ENCODE results near the gene ISG15. TPM values are rescaled to one million over a fixed set of nuclear protein-coding genes. Genes with fewer than 3 reads are reported as not detected.
A peak's percentile ranks its signal among the peaks of the same experiment; 100 is the strongest.

Gene ISG15
- total and polyA plus RNA-seq, 12 donors, result 1.7 to 308 (median 24.3) TPM

DNA sequence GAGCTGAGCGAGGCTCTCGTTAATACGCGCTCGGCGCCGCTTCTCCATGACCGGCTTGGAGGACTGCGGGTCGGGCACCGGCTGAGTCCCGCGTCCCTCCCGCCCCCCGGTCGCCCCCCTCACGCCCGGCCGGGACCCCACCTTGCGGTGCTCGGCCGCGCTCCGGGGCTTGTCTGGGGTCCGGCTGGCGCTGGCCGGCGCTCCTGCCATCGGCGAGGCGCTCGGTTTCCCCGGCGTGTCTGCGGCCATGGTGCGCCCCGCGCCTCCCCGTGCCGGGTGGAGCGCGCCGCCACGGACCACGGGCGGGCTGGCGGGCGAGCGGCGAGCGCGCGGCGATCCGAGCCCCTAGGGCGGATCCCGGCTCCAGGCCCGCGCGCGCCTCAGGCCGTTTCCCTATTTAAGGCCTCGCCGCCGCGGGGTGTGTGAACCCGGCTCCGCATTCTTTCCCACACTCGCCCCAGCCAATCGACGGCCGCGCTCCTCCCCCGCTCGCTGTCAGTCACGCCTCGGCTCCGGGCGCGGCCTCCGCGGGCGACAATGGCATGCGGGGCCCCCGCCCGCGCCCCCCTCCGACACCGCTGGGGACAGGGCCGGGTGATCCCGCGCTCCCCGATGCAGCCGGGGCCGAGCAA lies 13.5 kb upstream of the ISG15 start, which contains the start of gene HES4:
Gene HES4, minus strand, starts transcription at position 373 of the 632 bp plus-strand sequence. Its CDS starts 124 bp downstream, at position 249.
- no peaks in the 10 kb centered on the region for H3K36me3 ChIP-seq (replicated peaks in 1 of 2)
- no peaks in the 10 kb centered on the region for H3K9me3 ChIP-seq (replicated peaks in 1 of 3)
- H3K27me3 ChIP-seq, result peaks cover 64% of the 10 kb centered on the region
- peak within 1 kb of the TSS in 4 of 5 donors; percentile 56 to 91 (median 88) for H3K27ac ChIP-seq
- DNase-seq, result peak; percentile 60 to 88 (median 78)
- H3K4me3 ChIP-seq, result peak within 1 kb of the TSS in 2 of 4 donors; percentile 26 to 64
- WGBS, 4 donors, result 0 to 2% (median 1%) methylated on average over 14 to 95 of the region's 95 CpGs
- H3K4me1 ChIP-seq (replicated peaks in 1 of 2), result peaks cover 6 to 37% of the 10 kb centered on the region in 2 donors
- intact Hi-C loops (cut with DNase I), result no loop called here
- TF ChIP-seq, protein P1, sequence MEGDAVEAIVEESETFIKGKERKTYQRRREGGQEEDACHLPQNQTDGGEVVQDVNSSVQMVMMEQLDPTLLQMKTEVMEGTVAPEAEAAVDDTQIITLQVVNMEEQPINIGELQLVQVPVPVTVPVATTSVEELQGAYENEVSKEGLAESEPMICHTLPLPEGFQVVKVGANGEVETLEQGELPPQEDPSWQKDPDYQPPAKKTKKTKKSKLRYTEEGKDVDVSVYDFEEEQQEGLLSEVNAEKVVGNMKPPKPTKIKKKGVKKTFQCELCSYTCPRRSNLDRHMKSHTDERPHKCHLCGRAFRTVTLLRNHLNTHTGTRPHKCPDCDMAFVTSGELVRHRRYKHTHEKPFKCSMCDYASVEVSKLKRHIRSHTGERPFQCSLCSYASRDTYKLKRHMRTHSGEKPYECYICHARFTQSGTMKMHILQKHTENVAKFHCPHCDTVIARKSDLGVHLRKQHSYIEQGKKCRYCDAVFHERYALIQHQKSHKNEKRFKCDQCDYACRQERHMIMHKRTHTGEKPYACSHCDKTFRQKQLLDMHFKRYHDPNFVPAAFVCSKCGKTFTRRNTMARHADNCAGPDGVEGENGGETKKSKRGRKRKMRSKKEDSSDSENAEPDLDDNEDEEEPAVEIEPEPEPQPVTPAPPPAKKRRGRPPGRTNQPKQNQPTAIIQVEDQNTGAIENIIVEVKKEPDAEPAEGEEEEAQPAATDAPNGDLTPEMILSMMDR (IDR thresholded peaks at IDR 0.05), result no peak
- peak; percentile 32 to 71 for TF ChIP-seq POLR2A (IDR thresholded peaks at IDR 0.05)

DNA sequence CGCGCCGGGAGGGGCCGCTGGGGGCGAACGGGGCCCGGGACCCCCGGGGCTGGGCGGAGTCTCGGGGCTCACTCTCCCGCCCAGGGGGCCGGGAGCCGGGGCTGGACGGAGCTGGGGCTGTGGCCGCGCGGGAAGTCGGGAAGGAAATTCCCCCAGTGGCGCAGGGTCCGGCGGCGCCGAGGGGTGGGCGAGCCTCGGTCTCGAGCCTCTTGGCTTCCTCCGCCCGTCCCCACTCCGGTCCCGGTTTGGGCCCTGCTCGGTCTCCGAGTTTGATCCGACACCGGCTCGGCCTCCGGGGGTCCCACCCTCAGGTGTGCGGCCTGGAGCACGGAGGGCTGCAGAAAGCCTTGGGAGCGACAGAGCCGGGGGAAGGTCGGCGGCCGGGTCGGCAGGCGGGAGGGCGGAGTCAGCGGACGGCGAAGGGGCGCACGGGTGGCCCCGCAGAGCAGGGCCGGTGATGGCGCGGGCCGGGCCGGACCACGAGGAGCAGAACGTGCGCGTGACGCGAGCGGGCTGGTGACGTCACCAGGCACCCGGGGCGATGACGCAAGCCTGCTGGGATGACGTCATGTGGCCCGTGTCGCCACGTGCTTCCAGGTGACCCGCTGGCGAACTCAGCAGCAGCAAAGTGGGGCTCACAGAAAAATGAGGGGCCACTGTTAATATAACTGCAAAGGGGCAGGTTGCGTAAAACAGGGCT lies 12.8 kb upstream of the ISG15 start:
- peaks cover 13 to 43% of the 10 kb centered on the region in 2 donors for H3K4me1 ChIP-seq (replicated peaks in 1 of 2)
- H3K4me3 ChIP-seq, result peak overlapping the region in 2 of 4 donors; percentile 26 to 64
- intact Hi-C loops (cut with DNase I), result no loop called here
- TF ChIP-seq, protein P1 (IDR thresholded peaks at IDR 0.05), result peak in 1 of 6 experiments; percentile 3
- no peak for TF ChIP-seq POLR2A (IDR thresholded peaks at IDR 0.05)
- DNase-seq, result peak in 6 of 7 donors; percentile 49 to 79 (median 66)
- H3K36me3 ChIP-seq (replicated peaks in 1 of 2), result no peaks in the 10 kb centered on the region
- H3K9me3 ChIP-seq (replicated peaks in 1 of 3), result no peaks in the 10 kb centered on the region
- WGBS, 4 donors, result 1 to 20% (median 3%) methylated on average over 1 to 75 of the region's 75 CpGs
- H3K27me3 ChIP-seq, result peaks cover 62% of the 10 kb centered on the region
- peak overlapping the region in 4 of 5 donors; percentile 56 to 91 (median 88) for H3K27ac ChIP-seq

DNA sequence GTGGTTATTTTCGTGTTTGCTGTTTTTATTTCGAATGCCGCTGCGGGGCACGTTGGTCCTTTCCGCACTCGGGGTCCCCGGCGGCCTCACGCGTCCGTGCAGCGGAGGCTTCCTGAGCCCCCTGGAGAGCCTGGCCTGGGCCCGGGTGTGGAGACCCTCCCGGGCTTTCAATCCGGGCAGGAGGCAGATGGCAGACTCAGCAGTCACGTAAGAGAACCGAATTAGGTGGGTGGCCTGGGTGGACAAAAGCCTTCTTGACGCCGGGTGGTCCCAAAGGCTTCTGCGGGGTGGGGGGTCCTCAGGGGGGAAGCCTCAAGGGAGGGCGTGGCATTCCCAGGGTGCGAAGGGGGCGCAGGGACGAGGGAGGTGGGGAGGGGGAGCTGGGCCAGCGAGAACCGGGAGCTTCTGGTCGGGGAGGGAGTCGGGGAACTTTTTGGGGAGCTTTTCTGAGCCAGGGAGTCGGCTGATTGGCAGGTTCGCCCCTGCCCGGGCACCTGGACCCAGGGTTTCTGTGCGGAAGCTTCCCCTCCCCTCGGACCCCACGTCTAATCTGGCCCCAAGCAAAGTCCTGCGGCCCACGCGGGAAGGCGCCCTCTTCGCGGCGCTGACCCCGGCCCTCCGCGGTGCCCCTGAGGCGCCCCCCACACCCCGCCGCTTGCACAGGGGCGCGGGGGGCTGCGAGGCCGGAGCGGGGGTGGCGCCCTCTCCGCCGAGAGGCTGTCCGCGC lies 12.1 kb upstream of the ISG15 start:
- 2 to 5% (median 3%) methylated on average over 14 to 58 of the region's 58 CpGs for WGBS, 4 donors
- peak in 1 of 7 donors; percentile 8 for DNase-seq
- TF ChIP-seq, protein P1 (IDR thresholded peaks at IDR 0.05), result peak in 1 of 6 experiments; percentile 0
- no peak for TF ChIP-seq POLR2A (IDR thresholded peaks at IDR 0.05)
- H3K4me3 ChIP-seq, result peak overlapping the region in 1 of 4 donors; percentile 64
- peaks cover 65% of the 10 kb centered on the region for H3K27me3 ChIP-seq
- peak overlapping the region in 3 of 5 donors; percentile 14 to 91 (median 89) for H3K27ac ChIP-seq
- no peaks in the 10 kb centered on the region for H3K36me3 ChIP-seq (replicated peaks in 1 of 2)
- H3K4me1 ChIP-seq (replicated peaks in 1 of 2), result peaks cover 13 to 43% of the 10 kb centered on the region in 2 donors
- intact Hi-C loops (cut with DNase I), result no loop called here
- no peaks in the 10 kb centered on the region for H3K9me3 ChIP-seq (replicated peaks in 1 of 3)
